SJSA1 (cell line): ENCODE measurements around the gene STRA6. TPM values are rescaled to one million over a fixed set of nuclear protein-coding genes. Genes with fewer than 3 reads are reported as not detected.

Source experiments
- DNase-seq, 2 experiments: peaks; one replicate each; pipeline ENCODE4 v3.0.0-alpha.2; 2015 to 2020; ENCODE audit warnings: low spot score in 2 of 2, low read depth in 1 of 2
- H3K27ac ChIP-seq: fragments of 250-450 bp; sonication (Bioruptor Pico); 2 replicates; pipeline ENCODE4 v1.5.1; 2020; ENCODE audit warnings: mild to moderate bottlenecking, moderate library complexity
- H3K27me3 ChIP-seq: fragments of 250-450 bp; sonication (Bioruptor Pico); replicated peaks from 2 replicates; pipeline ENCODE4 v1.5.1; 2020; ENCODE audit warnings: mild to moderate bottlenecking, moderate library complexity
- H3K36me3 ChIP-seq: fragments of 250-450 bp; sonication (Bioruptor Pico); 2 replicates; pipeline ENCODE4 v1.5.1; 2020; ENCODE audit warnings: mild to moderate bottlenecking
- H3K4me1 ChIP-seq: fragments of 250-450 bp; sonication (Bioruptor Pico); replicated peaks from 2 replicates; pipeline ENCODE4 v1.6.1; 2021; ENCODE audit warnings: mild to moderate bottlenecking
- H3K4me3 ChIP-seq: fragments of 250-450 bp; sonication (Bioruptor Pico); 2 replicates; pipeline ENCODE4 v1.5.1; 2020; ENCODE audit warnings: mild to moderate bottlenecking
- H3K9me3 ChIP-seq: fragments of 250-450 bp; sonication (Bioruptor Pico); replicated peaks from 2 replicates; pipeline ENCODE4 v1.5.1; 2020; ENCODE audit warnings: mild to moderate bottlenecking
- total RNA-seq: library from RNA; depleted of rRNA; stranded (reverse); fragments of >200 nt; shearing (Covaris generic); gene quantifications from 2 replicates; pipeline ENCODE4 v1.2.3, GENCODE V29; 2014

The STRA6 gene
- total RNA-seq, 1 experiment from 2014 or later = 0.18 TPM

GRCh38 chr15:74193299-74193718 is 9.3 kb downstream of the STRA6 start:
- Histone ChIP-seq H3K4me3 (no peak overlapping the region), H3K27me3 (no peaks in the 10 kb centered on the region), H3K36me3 (no peaks in the 10 kb centered on the region), H3K27ac (peak overlapping the region; percentile 59), H3K9me3 (no peaks in the 10 kb centered on the region), H3K4me1 (peaks cover 51% of the 10 kb centered on the region)
- DNase-seq = peak; percentile 89 to 90

GRCh38 chr15:74192751-74193150 is 9.8 kb downstream of the STRA6 start:
- Histone ChIP-seq H3K4me3 (no peak overlapping the region), H3K9me3 (no peaks in the 10 kb centered on the region), H3K27me3 (no peaks in the 10 kb centered on the region), H3K4me1 (peaks cover 51% of the 10 kb centered on the region), H3K27ac (no peak overlapping the region), H3K36me3 (no peaks in the 10 kb centered on the region)
- DNase-seq = no peak

- H3K27me3 ChIP-seq = no peaks in the 10 kb centered on the region
- no peak overlapping the region for H3K27ac ChIP-seq
- H3K9me3 ChIP-seq = no peaks in the 10 kb centered on the region
- no peak for DNase-seq
- H3K4me3 ChIP-seq = no peak overlapping the region
- H3K36me3 ChIP-seq = no peaks in the 10 kb centered on the region
- H3K4me1 ChIP-seq = peaks cover 44% of the 10 kb centered on the region
Observed at GRCh38 chr15:74191798-74192197, 10.8 kb downstream of the STRA6 start.

GRCh38 chr15:74188216-74188615 is 14.4 kb downstream of the STRA6 start:
- Histone ChIP-seq H3K4me1 (peaks cover 9% of the 10 kb centered on the region), H3K4me3 (no peak overlapping the region), H3K27ac (no peak overlapping the region), H3K9me3 (no peaks in the 10 kb centered on the region), H3K36me3 (no peaks in the 10 kb centered on the region), H3K27me3 (no peaks in the 10 kb centered on the region)
- DNase-seq = no peak

GRCh38 chr15:74185710-74186348 is 16.8 kb downstream of the STRA6 start:
- DNase-seq = no peak
- no peaks in the 10 kb centered on the region for H3K36me3 ChIP-seq
- no peak overlapping the region for H3K27ac ChIP-seq
- H3K9me3 ChIP-seq = no peaks in the 10 kb centered on the region
- no peaks in the 10 kb centered on the region for H3K27me3 ChIP-seq
- no peak overlapping the region for H3K4me3 ChIP-seq
- no peaks in the 10 kb centered on the region for H3K4me1 ChIP-seq

GRCh38 chr15:74184582-74185091 is 17.9 kb downstream of the STRA6 start:
- Histone ChIP-seq H3K4me3 (no peak overlapping the region), H3K27me3 (no peaks in the 10 kb centered on the region), H3K36me3 (no peaks in the 10 kb centered on the region), H3K9me3 (no peaks in the 10 kb centered on the region), H3K27ac (no peak overlapping the region), H3K4me1 (peaks cover 11% of the 10 kb centered on the region)
- no peak for DNase-seq

- H3K27me3 ChIP-seq = no peaks in the 10 kb centered on the region
- H3K4me1 ChIP-seq = peaks cover 36% of the 10 kb centered on the region
- DNase-seq = no peak
- H3K36me3 ChIP-seq = no peaks in the 10 kb centered on the region
- no peak overlapping the region for H3K4me3 ChIP-seq
- no peak overlapping the region for H3K27ac ChIP-seq
- no peaks in the 10 kb centered on the region for H3K9me3 ChIP-seq
Observed at GRCh38 chr15:74182131-74182530, 20.5 kb downstream of the STRA6 start.

GRCh38 chr15:74180881-74181602 is 21.5 kb downstream of the STRA6 start:
- no peaks in the 10 kb centered on the region for H3K9me3 ChIP-seq
- no peaks in the 10 kb centered on the region for H3K27me3 ChIP-seq
- H3K27ac ChIP-seq = no peak overlapping the region
- H3K4me3 ChIP-seq = no peak overlapping the region
- peaks cover 37% of the 10 kb centered on the region for H3K4me1 ChIP-seq
- DNase-seq = no peak
- H3K36me3 ChIP-seq = no peaks in the 10 kb centered on the region

- peak in 1 of 2 experiments; percentile 21 for DNase-seq
- Histone ChIP-seq H3K27me3 (no peaks in the 10 kb centered on the region), H3K4me1 (peaks cover 37% of the 10 kb centered on the region), H3K36me3 (no peaks in the 10 kb centered on the region), H3K9me3 (no peaks in the 10 kb centered on the region), H3K27ac (peak overlapping the region; percentile 20), H3K4me3 (no peak overlapping the region)
Observed at GRCh38 chr15:74179983-74180880, 22.4 kb downstream of the STRA6 start.

- H3K27ac ChIP-seq = peak overlapping the region; percentile 20
Observed at GRCh38 chr15:74179101-74179841, 23.3 kb downstream of the STRA6 start.

GRCh38 chr15:74178326-74179100 is 24.1 kb downstream of the STRA6 start:
- Histone ChIP-seq H3K9me3 (no peaks in the 10 kb centered on the region), H3K4me3 (no peak overlapping the region), H3K4me1 (peaks cover 37% of the 10 kb centered on the region), H3K27me3 (no peaks in the 10 kb centered on the region), H3K27ac (no peak overlapping the region), H3K36me3 (no peaks in the 10 kb centered on the region)
- no peak for DNase-seq

More at GRCh38 chr15:74179101-74179841, 23.3 kb downstream of the STRA6 start:
- H3K27me3 ChIP-seq = no peaks in the 10 kb centered on the region
- no peaks in the 10 kb centered on the region for H3K36me3 ChIP-seq
- H3K4me1 ChIP-seq = peaks cover 37% of the 10 kb centered on the region
- H3K4me3 ChIP-seq = no peak overlapping the region
- DNase-seq = peak; percentile 74 to 86
- no peaks in the 10 kb centered on the region for H3K9me3 ChIP-seq

GRCh38 chr15:74176262-74177214 is 26.0 kb downstream of the STRA6 start:
- peaks cover 37% of the 10 kb centered on the region for H3K4me1 ChIP-seq

More at GRCh38 chr15:74176262-74177214, 26.0 kb downstream of the STRA6 start:
- Histone ChIP-seq H3K27ac (no peak overlapping the region), H3K36me3 (no peaks in the 10 kb centered on the region), H3K4me3 (no peak overlapping the region), H3K27me3 (no peaks in the 10 kb centered on the region), H3K9me3 (no peaks in the 10 kb centered on the region)
- DNase-seq = no peak
